NCI-H1417 (cell line): ENCODE results near the gene PAX5.

Experiments used
- DNase-seq, 3 experiments: peaks; one replicate each; lab custom pipeline; 2025; lab: John Stamatoyannopoulos, UW

Gene PAX5

DNA sequence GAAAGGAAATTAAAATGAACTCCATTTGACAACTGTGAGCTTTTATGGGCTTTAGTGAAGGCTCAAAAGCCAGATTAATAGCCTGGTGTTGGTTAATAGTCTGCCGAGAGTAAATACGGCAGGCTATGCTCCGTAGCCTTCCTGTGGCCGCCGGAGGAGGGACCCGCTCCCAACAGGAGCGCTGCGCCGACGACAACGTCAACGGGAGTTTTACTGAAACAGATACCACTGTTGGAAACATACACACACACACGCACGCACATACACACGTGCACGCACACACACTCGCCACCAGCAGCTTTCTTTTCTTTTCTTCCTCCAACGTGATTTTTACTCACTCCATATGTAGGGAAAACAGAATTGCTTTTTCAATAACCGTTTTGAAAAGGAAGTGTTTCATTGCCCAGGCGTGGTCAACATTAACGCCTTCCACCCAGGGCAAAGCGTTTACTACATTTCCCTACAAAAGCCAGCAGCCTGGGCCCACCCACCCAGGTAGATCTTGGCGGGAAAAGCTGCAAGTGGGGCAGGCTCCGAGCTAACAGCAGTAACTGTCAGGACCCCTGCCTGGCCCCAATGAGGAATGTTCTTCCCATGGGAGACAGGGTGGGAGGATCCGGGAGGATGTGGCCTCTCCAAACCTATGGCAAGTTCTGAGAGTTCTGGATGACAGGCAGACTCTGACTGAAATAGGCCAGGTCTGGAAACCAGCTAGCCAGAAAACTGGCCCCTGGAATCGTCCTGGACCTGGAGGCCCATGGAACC, 72.3 kb downstream of the PAX5 start:
- peak in 2 of 3 experiments; percentile 48 to 68 for DNase-seq

DNA sequence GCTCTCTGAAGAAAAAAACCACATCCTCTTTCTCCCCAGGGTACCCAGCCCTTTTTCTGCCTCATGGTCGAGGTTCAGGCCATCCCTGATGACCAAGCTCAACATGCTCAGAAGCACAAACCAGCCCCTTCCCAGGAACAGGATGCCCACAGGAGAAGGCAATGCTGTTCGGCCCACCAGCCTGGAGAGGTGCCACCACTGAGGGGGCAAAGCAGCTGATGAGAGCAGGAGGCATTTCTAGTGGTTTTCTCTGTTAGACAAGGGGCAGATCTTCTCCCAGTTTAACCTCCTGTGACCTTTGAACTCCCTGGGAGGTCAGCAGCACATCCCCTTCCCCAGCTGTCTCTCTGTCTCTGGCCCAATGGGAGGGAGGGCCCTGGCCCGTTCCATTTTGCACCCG, 73.0 kb downstream of the PAX5 start:
- no peak for DNase-seq

DNA sequence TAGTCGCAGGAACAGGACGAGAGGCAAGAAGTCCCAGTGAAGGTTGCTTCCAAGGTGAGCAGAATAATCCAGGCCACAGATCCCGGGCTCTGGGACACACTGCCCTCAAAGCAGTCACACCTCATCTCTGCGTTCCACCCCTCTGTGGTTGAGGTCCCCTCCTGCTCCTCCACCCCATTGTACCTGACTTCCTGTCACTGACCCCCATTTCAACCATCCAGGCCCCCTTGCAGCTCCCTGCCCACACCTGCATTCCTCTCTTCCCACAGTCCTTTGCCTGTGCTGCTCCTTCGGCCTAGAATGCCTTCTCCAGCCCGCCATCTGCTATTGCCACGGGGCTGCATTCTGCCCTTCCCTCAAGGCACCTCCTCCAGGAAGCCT, 73.5 kb downstream of the PAX5 start:
- DNase-seq, result no peak

DNA sequence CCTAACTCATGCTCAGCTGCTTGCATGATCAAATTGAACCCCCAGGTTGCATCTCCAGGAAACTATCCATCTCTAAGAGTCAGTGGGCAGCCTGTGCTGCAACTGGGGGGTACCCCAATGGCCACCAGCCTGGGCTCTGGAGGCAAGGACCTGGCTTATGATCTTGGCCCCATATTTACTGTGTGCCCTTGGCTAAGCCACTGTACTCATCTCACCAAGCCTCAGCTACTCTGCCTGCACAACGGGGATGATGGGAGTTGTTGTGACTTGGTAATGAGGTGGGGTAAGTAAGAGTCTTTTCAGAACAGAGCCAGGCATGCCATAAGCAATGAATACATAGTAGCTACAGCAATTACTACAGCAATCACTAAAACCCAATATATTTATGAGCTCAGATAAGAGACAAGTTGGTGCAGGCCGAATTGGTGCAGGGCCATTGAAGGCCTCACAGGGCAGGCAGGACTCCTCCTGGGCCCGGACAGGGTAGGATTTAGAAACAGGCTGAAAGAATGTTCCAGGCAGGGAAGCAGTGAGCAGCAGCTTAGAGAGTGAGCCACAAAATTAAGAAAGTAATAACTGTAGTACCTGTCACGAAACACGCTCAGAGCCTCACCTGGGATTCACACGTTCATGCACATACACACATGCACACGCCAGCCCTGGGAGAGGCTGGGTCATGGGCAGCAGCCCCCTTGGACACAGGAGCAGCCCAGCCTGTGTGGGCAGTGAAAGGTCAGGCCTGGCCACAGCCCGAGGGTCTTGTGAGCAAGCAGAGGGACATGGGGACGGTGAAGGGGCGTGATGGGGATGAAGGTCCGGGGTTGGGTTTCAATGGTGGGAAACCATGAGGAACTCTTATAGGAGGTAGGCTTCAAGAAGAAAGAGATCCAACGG, 74.1 kb downstream of the PAX5 start:
- DNase-seq, result no peak

DNA sequence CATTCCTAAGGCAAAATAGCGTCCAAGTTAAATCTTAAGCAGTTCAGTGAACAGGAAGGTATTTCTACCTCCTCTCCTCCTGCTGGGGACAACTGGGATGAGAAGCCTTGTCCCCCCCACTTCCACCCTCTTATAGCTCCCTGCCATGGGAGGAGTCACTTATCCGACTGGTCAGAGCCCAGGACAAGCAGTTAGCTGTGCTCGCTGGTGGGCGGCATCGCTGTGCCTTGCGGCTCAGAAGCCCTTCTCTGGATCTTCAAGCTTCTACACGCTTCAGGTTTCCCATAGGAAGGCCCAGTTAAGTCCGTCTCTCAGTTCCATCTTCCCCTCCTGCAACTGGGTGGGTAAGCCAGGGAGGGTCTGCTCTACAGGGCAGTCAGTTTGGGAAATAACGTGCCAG, 77.2 kb downstream of the PAX5 start:
- no peak for DNase-seq

DNA sequence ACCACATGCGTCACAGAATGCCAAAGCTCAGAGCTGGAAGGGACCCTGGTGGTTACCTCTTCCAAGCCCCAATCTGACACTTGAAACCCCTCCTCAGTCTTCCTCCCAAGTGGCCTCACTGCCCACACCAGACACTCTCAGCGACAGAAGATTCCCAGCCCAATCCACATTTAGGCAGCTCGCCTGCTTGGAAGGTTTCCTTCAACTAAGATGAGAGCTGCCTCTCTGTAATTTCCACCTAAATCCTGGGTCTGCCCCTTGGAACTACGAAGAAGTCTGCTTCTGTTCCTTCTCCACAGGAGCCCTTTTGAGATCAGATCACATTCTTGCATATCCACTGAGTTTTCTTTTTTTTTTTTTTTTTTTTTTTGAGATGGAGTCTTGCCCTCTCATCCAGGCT, 83.7 kb downstream of the PAX5 start:
- DNase-seq, result no peak

DNA sequence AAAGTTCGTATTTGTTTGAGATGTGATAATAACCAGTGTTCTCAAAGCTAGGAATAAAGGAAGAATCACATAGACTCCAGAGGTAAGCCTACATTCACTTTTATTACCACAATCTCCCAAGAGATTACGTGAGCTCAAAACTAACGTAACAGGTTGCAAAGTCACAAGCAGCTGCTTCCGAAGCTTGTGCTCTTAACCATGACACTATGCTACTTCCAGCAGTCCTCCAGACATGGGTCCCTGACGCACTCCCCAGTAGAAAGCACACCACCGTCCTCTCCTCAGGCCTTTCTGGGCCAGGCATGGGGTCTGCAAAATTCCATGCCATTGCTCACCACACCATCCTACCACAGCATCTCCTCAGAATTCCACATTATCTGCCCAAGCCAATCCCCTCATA, 84.6 kb downstream of the PAX5 start:
- DNase-seq, result no peak

DNA sequence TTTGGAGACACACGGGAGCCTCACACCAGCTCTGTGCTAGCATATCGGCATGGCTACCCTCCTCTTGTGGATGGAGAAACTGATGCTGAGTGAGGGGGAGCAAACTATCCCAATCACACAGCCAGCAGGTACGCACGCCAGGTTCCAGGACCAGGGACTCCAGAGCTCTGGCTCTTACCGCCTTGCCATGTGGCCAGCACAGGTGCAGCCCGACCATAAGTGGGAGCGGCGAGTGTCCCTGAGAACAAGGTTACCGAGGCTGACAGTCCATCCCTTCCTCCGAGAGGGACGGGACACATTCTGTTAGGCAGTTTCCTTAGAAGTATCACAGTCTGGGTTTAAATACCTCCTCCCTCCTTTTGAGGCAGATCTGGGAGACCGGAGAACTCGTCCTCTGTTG, 86.0 kb downstream of the PAX5 start:
- DNase-seq, result no peak

DNA sequence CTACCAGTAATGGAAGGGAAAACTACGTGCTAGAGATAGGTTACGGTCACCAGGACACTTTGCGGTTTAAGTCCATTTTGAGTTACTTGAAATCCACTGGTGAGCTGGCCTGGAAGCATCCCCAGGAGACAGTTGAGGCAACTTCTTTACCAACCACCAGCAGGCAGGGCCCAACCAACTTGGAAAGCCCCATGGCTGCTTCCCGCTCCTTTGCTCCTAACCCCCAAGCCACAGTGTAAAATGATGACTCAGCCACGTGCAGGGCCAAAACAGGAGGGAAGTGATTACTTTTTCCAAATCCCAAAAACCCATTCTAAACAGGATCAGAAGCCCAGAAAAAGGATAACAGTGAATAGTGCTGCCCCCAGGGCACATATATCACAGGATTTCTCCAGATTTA, 87.4 kb downstream of the PAX5 start:
- no peak for DNase-seq

DNA sequence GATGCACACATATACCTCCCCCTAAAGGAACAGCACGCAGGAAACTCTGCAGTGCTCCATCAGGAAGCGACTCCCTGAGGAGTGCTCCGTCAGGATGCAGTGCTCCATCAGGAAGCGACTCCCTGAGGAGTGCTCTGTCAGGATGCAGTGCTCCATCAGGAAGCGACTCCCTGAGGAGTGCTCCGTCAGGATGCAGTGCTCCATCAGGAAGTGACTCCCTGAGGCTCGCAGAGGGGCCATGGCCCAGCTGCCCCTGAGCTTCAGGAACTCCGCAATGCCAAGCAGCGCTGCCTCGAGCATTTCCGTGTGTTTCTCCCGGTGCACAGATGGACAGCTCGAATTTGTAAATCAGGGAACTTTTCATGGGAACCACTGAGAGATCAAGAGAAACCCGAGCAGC, 88.1 kb downstream of the PAX5 start:
- no peak for DNase-seq

DNA sequence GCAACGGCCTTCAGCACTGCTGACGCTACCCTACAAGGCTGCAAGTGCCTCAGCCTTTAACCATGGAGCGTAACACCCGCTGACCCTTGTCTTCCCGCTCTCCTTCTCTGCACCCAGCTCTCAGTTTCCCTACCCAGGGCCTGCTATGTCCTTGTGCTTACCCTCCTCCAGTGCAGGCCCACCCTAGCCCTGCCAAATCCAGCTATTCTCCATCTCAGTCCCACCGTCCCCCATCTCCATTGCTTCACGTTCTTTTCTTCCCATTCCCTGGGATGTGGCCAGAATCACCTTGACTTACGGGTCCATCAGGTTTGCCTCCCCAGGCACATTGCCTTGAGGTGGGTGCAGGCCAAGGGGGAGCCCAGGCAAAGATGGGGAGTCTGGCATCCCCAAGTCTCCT, 91.2 kb downstream of the PAX5 start:
- no peak for DNase-seq

DNA sequence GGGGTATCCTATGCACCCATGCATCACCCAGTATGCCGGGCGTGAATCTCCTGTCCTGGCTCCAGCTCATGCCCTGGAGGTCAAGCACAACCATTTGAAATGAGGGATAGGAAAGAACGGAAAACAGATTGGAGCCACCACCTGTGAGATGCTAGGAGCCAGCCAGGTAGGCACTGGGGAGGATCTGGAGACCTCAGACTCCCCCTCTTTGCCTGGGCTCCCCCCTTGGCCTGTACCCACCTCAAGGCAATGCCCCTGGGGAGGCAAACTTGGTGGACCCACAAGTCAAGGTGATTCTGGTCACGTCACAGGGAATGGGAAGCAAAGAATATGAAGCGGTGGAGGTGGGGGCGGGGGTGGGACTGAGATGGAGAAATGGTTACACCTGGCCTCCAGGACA, 92.6 kb downstream of the PAX5 start:
- no peak for DNase-seq

DNA sequence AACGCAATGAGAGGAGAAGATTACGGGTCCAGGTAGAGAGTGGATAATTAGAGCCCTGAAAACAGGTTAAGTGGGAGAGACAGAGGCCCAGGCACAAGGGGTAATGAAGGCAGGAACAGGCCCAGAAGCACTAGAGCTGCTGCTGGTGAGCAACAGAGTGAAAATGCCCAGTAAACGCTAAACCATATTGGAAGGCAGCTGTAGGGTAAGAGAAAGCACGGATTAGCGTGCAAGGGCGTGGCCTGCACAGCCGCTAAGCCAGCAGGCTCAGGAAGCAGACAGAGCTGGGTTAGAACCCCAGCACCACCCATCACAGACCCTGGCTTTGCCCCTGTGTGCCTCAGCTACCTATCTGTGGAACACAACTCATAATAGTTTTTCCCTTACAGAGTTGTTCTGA, 93.2 kb downstream of the PAX5 start:
- DNase-seq, result no peak

DNA sequence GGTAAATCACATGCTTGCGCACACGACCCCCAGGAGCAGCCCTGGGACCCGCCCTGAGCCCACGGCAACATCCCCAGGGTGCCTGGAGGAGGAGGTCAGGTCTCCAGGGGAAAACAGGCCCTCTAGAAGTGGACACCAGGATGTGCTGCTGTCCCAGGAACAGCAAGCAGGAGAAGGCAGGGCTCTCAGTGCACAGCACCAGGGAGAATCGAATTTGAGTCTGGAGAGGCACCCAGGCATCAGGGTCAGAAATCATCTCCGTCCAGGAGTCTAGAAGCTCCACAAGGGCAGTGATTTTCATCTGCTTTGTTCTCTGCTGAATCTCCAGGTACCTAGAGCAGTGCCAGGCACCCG, 93.6 kb downstream of the PAX5 start:
- no peak for DNase-seq

DNA sequence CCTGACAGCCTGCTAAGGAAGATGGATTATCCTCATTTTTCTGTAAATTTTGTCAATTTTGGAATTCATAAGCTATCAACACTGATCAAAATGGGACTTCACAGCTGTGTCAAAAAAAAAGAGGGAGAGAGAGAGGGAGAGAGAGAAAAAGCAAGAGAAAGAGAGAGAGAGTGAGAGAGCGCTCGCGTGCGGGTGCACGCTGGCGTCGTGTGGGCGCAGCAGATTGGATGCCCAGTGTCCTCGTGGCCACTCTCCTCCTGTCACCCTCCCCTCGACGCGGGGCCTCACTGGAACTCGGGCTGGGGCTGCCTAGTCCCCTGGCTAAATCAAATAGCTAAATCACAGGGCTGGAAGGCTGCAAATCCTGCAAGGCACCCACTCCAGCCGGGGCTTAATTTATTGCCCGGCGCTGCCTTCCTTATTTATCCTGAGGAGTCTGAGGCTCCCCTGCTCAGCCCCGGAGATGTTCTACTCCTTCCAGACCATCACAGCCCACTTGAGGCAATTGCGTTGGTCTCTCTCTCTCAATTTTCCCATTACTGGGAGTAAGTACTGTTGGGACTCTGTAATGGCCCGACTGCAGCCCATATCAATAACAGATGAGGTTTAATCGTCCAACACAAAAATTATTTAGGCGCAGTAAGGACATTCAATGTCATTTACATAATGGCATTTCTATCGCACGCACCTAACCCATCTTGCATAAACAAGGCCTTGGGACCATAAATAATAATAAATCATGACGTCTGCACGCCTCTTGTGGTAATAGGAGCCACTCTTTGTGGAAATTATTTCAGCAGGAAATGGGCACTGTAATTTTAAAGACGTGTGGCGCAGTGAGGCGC, 94.2 kb downstream of the PAX5 start:
- DNase-seq, result peak in 2 of 3 experiments; percentile 48 to 72

DNA sequence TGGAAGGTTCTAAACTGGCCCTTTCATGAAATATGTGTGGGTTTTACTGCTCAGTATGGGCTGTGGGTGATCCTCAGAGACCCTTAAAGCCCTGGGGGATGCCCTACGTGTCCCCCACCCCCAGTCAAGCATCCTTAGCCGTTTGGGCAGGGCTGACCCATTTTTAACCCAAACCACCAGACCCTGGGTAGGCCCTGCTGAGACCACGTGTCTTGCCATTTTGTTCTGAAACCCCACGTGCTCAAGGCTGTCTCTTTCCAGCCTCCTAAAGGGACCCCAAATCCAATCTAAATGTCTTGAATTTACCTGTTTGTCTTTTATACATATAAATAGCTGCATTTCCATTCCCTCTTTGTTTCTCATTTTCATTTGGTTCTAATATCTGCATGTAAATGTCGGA, 94.9 kb downstream of the PAX5 start:
- no peak for DNase-seq

DNA sequence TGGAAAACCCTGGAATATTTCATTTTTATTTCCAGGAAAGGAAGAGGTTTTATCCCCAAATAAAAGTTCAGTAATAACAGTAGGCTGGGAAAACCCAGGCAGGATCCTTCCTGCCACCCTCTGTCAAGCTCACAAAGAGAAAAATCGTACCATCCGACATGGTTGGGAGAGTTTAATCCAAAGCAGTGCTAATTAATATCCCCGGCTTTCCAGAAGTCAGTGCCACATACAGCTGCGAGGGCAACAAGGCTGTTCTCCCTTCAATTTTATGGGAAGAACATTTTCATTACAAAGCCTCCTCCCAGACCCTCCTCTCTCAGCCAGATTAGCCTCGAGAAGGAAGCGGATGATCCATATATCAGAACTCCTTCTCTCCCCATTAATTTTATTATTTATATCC, 95.5 kb downstream of the PAX5 start:
- DNase-seq, result peak in 2 of 3 experiments; percentile 31 to 60

DNA sequence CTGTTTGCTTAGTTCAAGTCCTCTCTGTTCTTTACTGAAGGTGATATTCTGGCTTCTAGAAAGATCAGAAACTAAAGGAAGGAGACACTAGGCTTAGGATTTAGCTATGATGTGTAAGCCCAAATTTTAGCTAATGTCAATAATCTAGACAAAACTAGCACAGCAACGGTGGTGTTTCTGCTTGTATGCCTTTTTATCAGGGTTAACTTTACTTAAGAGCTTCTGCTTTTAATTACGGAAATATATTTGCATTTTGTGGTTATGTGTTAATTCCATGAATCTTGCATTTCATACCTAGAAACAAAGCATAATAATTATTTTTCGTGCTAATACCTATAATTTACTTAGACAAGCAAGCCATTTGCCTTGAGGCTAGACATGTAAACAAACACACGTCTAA, 96.1 kb downstream of the PAX5 start:
- peak in 2 of 3 experiments; percentile 30 to 71 for DNase-seq

DNA sequence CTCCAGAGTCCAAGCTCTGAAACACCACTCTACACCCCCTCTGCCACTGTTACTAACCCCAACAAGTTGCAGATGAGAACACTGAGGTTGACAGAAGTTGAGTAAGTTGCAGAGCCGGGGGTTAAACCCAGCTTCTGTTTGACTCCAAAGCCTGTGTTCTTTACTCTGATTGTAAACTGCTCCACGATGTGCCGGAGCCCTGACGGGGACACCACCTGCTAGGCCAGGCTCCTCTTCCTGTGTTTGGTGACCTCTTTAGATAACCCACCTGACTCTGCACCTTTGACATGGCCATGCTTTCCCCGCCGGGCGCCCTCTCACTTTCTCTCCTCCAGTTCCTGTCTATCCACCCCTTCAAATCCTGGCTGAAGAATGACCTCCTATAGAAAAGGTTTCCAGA, 96.7 kb downstream of the PAX5 start:
- DNase-seq, result peak in 1 of 3 experiments; percentile 30

DNA sequence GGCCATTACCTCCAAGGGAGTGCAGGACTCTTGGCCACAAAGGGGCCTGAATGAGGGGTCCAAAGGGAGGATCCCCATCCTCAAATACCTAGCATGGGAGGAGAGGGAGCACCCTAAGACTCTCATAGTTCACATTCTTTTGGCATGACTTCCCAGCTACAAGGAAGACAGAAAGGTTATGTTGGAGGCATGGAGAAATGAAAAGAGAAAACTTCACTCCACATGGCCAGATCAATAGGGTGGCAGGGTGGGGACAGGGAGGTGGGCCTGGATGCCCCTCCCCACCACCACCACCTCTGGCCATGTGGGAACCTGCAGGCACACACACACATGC, 97.6 kb downstream of the PAX5 start:
- DNase-seq, result no peak

DNA sequence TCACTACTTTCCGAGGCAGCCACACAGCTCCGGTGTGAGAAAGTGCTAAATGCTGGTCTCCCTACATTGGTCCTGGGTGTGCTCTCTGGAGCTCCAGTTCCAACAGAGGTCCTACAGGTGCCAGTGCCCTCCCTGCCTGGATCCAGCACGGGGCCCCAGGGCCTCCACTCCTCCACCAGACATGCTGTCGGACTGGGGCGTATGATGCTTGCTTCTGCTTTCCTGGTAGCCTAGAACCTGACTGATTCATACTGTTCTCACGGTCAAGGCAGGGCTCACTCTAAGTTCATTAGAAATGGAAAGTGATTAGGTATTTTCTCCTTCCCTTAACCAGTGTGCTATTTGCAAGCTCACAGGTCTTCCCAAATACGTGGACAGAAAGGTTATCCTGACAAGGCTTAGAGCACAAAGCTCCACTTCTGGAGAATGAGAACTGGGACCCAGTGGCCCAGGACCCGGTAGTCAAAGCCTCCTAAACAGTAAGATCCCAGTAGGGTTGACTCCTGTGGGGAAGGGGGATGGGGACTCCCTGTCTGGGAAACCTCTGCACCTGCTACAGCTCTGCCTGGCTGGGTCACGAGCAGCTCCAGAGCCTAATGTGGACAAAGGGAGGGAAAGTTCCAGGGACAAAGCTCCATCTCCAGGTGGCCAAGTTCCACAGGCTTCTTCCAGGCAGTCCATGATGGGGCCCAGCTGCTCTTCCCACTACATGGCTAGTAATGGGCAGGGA, 98.1 kb downstream of the PAX5 start:
- DNase-seq, result no peak

DNA sequence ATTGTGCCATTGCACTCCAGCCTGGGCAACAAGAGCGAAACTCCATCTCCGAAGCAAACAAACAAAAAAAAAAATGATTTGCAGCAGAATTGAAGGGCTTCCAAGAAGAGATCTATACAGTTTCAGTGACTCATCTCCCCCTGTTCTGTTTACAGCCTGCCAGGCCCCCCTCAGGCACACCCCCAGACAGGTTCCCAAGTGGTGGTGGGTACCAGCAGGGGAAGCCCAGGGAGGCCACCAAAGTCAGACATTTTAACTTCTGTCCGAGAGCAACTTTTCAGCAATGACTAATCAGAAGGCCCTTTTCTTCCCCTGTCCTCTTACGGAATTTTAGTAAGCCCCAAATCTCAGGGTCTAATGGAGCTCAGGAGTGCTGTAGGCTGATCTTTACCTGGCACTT, 98.7 kb downstream of the PAX5 start:
- DNase-seq, result no peak
